ENCODE data around the gene CRY2.

Gene CRY2

GRCh38 chr11:45927684-45928413, 80.6 kb downstream of the CRY2 start:
- ATAC-seq: no peak
- TF ChIP-seq ISL1 (CRISPR knock-in tag; IDR thresholded peaks at IDR 0.05) (no peak), CSRNP3 (CRISPR knock-in tag; IDR thresholded peaks at IDR 0.05) (no peak), PATZ1 (CRISPR knock-in tag; IDR thresholded peaks at IDR 0.05; ENCODE audit: borderline replicate concordance) (no peak), SNAI2 (CRISPR knock-in tag; IDR thresholded peaks at IDR 0.05) (no peak), CREB5 (CRISPR knock-in tag; IDR thresholded peaks at IDR 0.05; ENCODE audit: low read depth) (no peak), TCF4 (CRISPR knock-in tag; IDR thresholded peaks at IDR 0.05; ENCODE audit: borderline replicate concordance) (no peak), ARNTL (CRISPR knock-in tag; IDR thresholded peaks at IDR 0.05; ENCODE audit: borderline replicate concordance, low read depth) (no peak), ZFP3 (CRISPR knock-in tag; IDR thresholded peaks at IDR 0.05) (no peak), BACH2 (CRISPR knock-in tag; IDR thresholded peaks at IDR 0.05; ENCODE audit: borderline replicate concordance) (no peak), ZNF70 (CRISPR knock-in tag; IDR thresholded peaks at IDR 0.05) (no peak), TSHZ2 (CRISPR knock-in tag; IDR thresholded peaks at IDR 0.05) (no peak), OSR1 (CRISPR knock-in tag; IDR thresholded peaks at IDR 0.05) (no peak), TOX (CRISPR knock-in tag; IDR thresholded peaks at IDR 0.05; ENCODE audit: borderline replicate concordance) (no peak)

GRCh38 chr11:45928535-45929215, 81.4 kb downstream of the CRY2 start:
- TF ChIP-seq ZFP3 (CRISPR knock-in tag; IDR thresholded peaks at IDR 0.05): no peak
- TF ChIP-seq TSHZ2 (CRISPR knock-in tag; IDR thresholded peaks at IDR 0.05): no peak
- TF ChIP-seq ZNF8 (CRISPR knock-in tag; IDR thresholded peaks at IDR 0.05): no peak
- no peak for TF ChIP-seq RARB (CRISPR knock-in tag; IDR thresholded peaks at IDR 0.05)
- TF ChIP-seq ZC3H10 (CRISPR knock-in tag; IDR thresholded peaks at IDR 0.05): no peak
- TF ChIP-seq ZFP30 (CRISPR knock-in tag; IDR thresholded peaks at IDR 0.05): no peak
- no peak for TF ChIP-seq CSDC2 (CRISPR knock-in tag; IDR thresholded peaks at IDR 0.05)
- TF ChIP-seq POU6F1 (CRISPR knock-in tag; IDR thresholded peaks at IDR 0.05; ENCODE audit: borderline replicate concordance, low read depth): no peak
- no peak for TF ChIP-seq OSR1 (CRISPR knock-in tag; IDR thresholded peaks at IDR 0.05)
- TF ChIP-seq GLIS3 (CRISPR knock-in tag; IDR thresholded peaks at IDR 0.05): no peak
- TF ChIP-seq ZNF70 (CRISPR knock-in tag; IDR thresholded peaks at IDR 0.05): no peak
- no peak for TF ChIP-seq CREB5 (CRISPR knock-in tag; IDR thresholded peaks at IDR 0.05; ENCODE audit: low read depth)
- TF ChIP-seq PPARA (CRISPR knock-in tag; IDR thresholded peaks at IDR 0.05; ENCODE audit: borderline replicate concordance): no peak
- no peak for TF ChIP-seq CSRNP3 (CRISPR knock-in tag; IDR thresholded peaks at IDR 0.05)
- no peak for TF ChIP-seq ISL1 (CRISPR knock-in tag; IDR thresholded peaks at IDR 0.05)
- no peak for ATAC-seq

All from SK-N-SH treated with all-trans-retinoic acid at 6 μM for 48 hours (cell line).